HG02571 (cell line): Measurements from ENCODE around the gene UNC119.
"Not testable (repeated sequence)": the region's sequence is repeated elsewhere in the genome, so short reads cannot be mapped to it uniquely, and the experiment has no call there.

Experiments
- ATAC-seq: cut with Tn5 transposase; IDR thresholded peaks from one replicate; pipeline ENCODE4 v1.9.1; 2021; ENCODE audit warnings: mild to moderate bottlenecking, moderate library complexity; ENCODE audit not compliant: unreplicated experiment

UNC119 gene

GRCh38 chr17:28523876-28524275 lies 28.5 kb downstream of the UNC119 start:
- no peak for ATAC-seq

- ATAC-seq = no peak
Observed at GRCh38 chr17:28523186-28523585, 29.2 kb downstream of the UNC119 start.

- not testable (repeated sequence) for ATAC-seq
Observed at GRCh38 chr17:28522281-28522680, 30.1 kb downstream of the UNC119 start.

GRCh38 chr17:28521311-28522085 lies 30.9 kb downstream of the UNC119 start:
- no peak for ATAC-seq

GRCh38 chr17:28520687-28521086 lies 31.7 kb downstream of the UNC119 start:
- ATAC-seq = no peak

- ATAC-seq = no peak
Observed at GRCh38 chr17:28519236-28519635, 33.2 kb downstream of the UNC119 start.

- ATAC-seq = no peak
Observed at GRCh38 chr17:28518578-28518977, 33.8 kb downstream of the UNC119 start.

GRCh38 chr17:28518132-28518531 lies 34.3 kb downstream of the UNC119 start:
- ATAC-seq = no peak

- no peak for ATAC-seq
Observed at GRCh38 chr17:28515518-28515917, 36.9 kb downstream of the UNC119 start.

GRCh38 chr17:28514561-28515002 lies 37.8 kb downstream of the UNC119 start:
- ATAC-seq = no peak

- no peak for ATAC-seq
Observed at GRCh38 chr17:28513476-28513875, 38.9 kb downstream of the UNC119 start.

GRCh38 chr17:28511858-28512461 lies 40.5 kb downstream of the UNC119 start:
- no peak for ATAC-seq

GRCh38 chr17:28509789-28510188 lies 42.6 kb downstream of the UNC119 start:
- ATAC-seq = no peak

- ATAC-seq = no peak
Observed at GRCh38 chr17:28508211-28508724, 44.2 kb downstream of the UNC119 start.

- ATAC-seq = no peak
Observed at GRCh38 chr17:28507567-28508203, 44.7 kb downstream of the UNC119 start.

GRCh38 chr17:28506763-28507487 lies 45.5 kb downstream of the UNC119 start:
- ATAC-seq = no peak

GRCh38 chr17:28505986-28506665 lies 46.3 kb downstream of the UNC119 start, which contains the start of gene FOXN1:
FOXN1 (plus strand) TSS chr17:28506348; CDS start chr17:28523970, 17,622 bp downstream.
- ATAC-seq = no peak

- no peak for ATAC-seq
Observed at GRCh38 chr17:28503420-28503819, 49.0 kb downstream of the UNC119 start.

- ATAC-seq = no peak
Observed at GRCh38 chr17:28501421-28502284, 50.8 kb downstream of the UNC119 start.
